Stimulated activated CD8-positive, alpha-beta memory T cell treated with anti-CD3 and anti-CD28 coated beads, Interleukin-7, amount 100 ng/mL, for 1 hour (primary cell): ENCODE data around the gene NIPBL.
"Not testable (repeated sequence)": the region's sequence is repeated elsewhere in the genome, so short reads cannot be mapped to it uniquely, and the experiment has no call there.

Source experiments
- DNase-seq, 2 donors: peaks; one replicate each; pipeline ENCODE4 v3.0.0-alpha.2; 2020; ENCODE audit warnings: low read depth in 2 of 2

The NIPBL gene

GRCh38 chr5:36948650-36949049 is 72.1 kb downstream of the NIPBL start:
- DNase-seq = no peak

GRCh38 chr5:36949593-36949992 is 73.0 kb downstream of the NIPBL start:
- no peak for DNase-seq

DNA sequence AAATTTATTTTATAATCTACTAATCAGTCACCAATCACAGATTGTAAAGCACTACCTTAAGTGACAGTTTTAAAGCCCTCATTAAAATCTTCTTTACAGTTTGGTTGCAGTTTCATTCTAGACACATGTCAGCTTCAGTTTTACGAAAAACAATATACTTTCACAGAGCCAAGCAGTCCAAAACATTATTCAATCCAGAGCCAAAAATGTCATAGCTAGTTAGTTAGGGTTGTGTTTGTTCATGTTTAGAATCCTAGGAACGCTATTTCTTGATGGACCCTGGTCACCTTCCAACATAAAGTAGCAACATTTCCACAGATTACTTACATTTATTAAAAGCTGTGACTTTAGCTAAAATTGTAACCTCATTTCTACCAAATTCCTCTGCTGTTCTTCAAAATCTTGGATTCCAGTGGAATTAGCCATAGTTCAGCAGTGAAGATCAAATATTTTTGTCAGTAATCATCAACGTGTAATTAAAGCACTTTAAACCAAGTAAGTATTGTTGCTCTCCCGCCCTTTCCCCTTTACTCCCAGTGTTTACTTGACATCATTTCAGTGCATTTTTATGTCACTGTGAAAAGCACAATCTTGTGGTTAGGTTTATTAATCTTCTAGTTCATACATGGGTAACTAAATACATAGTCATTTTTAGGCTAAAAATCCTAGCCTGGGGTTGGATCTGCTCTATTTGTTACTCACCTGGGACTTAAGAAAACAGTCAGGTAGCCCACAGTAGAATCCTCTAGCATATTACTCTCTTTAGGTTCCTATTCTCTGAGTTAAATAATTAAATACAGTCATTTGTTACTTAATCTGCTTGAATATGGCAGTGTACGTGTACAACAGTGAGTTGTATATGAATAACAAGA is 74.3 kb downstream of the NIPBL start:
- DNase-seq = no peak

DNA sequence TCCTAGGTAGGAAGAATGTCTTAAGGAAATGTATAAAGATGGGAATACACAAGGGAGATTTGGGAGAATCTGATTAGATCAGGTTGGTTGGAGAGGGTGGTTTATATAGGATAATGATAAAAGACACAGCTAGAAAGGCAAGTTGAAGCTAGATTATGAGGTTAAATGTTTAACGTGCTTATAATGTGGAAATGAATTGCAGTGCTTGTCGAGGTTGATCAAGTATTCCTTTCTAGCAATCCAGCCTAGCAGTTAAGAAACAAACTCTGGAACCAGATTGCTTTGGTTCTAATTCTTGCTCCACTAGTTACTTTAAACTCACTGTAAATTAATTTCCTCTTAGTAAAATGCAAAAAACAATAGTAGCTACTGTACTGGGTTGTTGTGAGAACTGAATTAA is 76.5 kb downstream of the NIPBL start:
- DNase-seq = no peak

DNA sequence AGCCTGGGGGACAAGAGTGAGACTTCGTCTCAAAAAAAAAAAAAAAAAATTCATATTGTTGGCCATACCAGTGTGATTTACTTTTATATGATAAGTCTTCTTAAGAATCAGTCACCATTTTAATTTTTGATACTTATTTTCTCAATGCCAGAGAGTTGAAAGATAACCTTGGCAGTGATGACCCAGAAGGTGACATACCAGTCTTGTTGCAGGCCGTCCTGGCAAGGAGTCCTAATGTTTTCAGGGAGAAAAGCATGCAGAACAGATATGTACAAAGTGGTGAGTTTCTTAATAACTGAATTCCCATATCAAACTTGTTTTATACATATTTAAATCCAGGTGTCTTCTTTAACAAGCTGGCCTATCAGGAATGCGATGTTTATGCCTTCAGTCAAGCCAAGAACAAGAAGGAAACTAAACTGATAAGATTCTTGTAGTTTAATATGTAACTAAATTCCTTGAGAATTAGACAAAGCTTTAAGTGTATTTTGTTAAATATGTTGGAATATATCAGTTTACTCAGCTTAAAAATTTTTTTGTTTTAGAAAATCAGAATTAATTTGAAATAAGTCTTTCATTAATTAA is 81.5 kb downstream of the NIPBL start:
- no peak for DNase-seq

- DNase-seq = no peak
These were observed 82.0 kb downstream of the NIPBL start for GRCh38 chr5:36958612-36959011.

GRCh38 chr5:36965179-36965578 is 88.6 kb downstream of the NIPBL start:
- no peak for DNase-seq

DNA sequence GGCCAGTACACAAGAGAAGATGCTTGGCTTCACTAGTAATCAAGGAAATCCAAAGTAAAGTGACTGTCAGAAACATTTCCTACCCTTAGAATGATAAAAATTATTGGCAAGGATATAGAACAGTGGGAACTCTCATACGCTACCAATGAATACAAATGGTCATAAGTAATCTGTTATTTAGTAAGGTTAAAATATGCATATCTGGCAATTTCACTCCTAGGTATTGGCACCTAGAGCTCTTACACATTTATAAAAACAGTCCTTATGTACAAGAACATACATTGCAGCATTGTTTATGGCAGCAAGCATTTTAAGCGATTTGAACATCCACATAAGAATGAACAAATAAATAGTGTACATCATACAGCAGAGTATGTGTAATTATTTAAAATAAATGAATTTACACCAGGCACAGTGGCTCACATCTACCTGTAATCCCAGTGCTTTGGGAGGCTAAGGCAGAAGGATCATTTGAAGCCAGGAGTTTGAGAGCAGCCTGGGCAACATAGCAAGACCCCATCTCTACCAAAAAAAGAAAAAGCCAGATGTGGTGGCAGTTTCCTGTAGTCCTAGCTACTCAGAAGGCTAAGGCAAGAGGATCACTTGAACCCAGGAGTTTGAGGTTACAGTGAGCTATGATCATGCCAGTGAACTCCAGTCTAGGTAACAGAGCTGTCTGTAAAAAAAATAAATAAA is 93.3 kb downstream of the NIPBL start:
- DNase-seq = no peak

DNA sequence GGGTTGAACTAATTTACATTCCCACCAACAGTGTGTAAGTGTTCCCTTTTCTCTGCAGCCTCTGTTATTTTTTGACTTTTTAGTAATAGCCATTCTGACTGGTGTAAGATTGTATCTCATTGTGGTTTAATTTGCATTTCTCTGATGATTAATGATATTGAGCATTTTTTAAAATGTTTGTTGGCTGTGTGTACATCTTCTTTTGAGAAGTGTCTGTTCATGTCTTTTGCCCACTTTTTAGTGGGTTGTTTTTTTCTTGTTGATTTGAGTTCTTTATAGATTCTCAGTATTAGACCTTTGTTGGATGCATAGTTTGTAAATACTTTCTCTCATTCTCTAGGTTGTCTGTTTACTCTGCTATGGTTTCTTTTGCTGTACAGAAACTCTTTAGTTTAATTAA is 101.6 kb downstream of the NIPBL start:
- DNase-seq = no peak

- DNase-seq = no peak
These were observed 105.6 kb downstream of the NIPBL start for GRCh38 chr5:36982146-36982545.

DNA sequence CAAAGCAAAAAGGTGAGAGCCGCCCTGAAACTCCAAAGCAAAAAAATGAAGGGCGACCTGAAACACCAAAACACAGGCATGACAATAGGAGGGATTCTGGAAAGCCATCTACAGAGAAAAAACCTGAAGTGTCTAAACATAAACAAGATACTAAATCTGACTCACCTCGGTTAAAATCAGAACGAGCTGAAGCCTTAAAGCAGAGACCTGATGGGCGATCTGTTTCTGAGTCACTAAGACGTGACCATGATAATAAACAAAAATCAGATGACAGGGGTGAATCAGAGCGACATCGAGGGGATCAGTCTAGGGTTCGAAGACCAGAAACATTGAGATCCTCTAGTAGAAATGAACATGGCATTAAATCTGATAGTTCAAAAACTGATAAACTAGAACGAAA is 108.8 kb downstream of the NIPBL start:
- no peak for DNase-seq

GRCh38 chr5:36988396-36988795 is 111.8 kb downstream of the NIPBL start:
- no peak for DNase-seq

GRCh38 chr5:36998578-36998977 is 122.0 kb downstream of the NIPBL start:
- DNase-seq = no peak

DNA sequence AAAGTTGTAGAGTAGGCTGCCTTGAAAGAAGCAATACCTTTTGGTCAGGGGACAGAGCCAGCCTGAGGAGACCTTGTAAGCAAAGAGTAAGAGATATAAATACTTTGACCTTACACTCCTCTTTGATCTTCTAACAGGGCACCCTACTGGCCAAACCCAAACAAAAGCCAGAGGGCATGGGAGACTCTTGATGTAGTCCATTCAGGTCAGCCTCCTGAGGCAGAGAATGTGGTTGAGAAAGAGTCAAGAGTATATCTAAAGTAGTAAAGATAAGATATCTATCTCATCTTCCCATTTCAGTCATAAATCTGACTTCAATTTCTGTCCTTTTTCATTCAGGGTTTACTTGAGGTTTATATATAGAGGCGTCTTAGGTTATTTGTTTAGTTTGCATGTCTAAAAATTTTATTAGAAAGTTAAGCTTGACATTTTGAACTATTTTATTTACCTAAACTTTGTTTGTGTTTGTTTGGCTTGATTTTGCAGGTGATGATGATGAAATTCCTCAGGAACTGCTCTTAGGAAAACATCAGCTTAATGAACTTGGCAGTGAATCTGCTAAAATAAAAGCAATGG is 125.7 kb downstream of the NIPBL start:
- no peak for DNase-seq

- no peak for DNase-seq
These were observed 128.7 kb downstream of the NIPBL start for GRCh38 chr5:37005252-37005651.

DNA sequence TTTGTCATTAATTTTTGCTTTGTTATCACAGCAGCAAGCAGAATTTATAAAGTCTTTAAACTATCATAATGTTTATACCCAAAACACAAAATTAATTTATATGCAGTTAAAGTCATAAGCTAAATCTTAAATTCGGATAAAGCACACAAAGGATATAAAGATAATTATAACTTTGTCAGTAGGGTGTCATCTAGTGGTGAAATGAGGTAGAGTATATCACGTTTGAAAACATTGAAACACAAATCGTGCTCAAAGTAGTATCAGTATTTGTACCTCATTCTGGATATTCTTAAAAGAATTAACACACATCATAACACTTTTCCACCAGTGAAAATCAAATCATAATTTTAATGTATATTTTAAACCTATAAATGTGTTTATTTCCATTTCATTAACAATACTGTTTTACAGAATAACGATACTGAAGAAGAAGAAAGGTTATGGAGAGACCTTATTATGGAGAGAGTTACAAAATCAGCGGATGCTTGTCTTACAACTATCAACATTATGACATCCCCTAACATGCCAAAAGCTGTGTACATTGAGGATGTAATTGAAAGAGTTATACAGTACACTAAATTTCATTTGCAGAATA is 129.5 kb downstream of the NIPBL start:
- DNase-seq = no peak

- DNase-seq = not testable (repeated sequence)
These were observed 136.6 kb downstream of the NIPBL start for GRCh38 chr5:37013181-37013580.

DNA sequence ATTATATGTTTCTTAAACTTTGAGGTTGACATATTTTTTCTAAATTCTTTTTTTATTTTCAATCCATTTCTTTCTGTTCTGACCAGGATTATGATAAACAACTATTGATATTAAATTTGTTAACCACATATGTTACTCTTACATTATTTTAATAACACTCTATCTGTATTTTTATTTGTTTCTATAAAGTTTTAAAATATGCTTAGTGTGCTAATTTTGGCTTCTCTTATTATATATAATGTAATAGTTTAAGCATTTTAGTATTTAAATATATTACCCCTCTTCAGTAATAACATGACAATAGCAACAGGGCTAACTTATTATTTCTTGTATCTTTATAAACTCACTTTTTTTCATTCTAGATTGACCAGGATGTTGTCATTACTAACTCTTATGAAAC is 137.8 kb downstream of the NIPBL start:
- no peak for DNase-seq

DNA sequence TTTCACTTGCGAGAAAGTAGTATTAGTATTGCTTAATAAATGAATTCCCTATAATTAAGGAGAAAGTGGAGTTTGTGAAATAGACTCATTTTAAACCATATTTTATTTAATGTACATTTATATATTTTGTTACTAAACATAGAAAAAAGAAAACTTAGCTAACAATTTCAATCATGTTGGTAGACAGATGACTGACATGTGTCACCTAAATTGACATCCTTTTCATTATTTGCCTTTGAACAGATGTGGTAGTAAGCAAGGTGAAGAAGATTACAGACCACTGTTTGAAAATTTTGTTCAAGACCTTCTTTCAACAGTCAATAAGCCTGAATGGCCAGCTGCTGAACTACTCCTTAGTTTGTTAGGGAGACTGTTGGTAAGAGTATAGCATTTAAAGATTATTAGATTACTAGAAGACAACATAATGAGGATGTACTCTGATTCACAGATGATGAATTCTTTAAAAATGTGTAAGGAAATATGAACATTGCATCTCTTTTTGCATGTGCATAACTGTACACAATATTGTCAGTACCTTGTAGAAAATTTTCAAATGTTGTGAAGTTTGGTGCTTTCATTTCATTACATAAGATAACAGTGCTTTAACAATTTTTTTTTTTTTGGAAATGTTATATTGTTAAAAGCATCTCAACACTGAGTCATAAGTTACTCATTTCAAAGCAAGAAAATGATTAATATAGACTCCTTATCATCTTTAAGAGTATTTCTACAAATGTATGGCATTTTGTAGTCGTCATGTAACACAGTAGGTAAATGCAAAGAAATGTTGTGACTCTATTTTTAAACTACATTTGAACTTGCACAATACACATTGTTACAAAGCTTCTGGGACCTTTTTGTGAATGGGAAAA is 139.5 kb downstream of the NIPBL start:
- no peak for DNase-seq

- DNase-seq = no peak
These were observed 152.3 kb downstream of the NIPBL start for GRCh38 chr5:37028910-37029309.

DNA sequence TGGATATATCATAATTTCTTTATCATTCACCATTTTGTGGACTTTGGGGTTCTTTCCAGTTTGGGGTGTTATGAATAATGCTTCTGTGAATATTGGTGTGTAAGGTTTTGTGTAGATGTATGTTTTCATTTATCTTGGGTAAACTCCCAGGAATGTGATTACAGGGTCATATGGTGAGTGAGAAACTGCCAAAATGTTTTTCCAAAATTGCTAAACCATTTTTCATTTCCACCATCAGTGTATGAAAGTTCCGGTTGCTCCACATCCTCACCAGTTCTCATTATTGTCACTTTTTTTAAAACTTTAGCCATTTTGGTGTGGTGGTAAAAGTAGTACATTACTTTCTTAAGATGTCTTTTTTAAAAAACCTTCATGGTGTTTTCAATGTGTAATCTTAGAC is 152.9 kb downstream of the NIPBL start:
- DNase-seq = no peak
